Ectodermal cell (in vitro differentiated cells): Measurements from ENCODE around the gene FUT4. TPM values are rescaled to one million over a fixed set of nuclear protein-coding genes. Genes with fewer than 3 reads are reported as not detected.
"Not testable (repeated sequence)": the region's sequence is repeated elsewhere in the genome, so short reads cannot be mapped to it uniquely, and the experiment has no call there.

ENCODE experiments used
- H3K27ac ChIP-seq: 2 replicates; pipeline ENCODE4 v1.7.0; 2013; ENCODE audit warnings: mild to moderate bottlenecking, low read depth, low read length; ENCODE audit not compliant: insufficient read depth, poor library complexity, severe bottlenecking
- H3K27me3 ChIP-seq: 2 replicates; pipeline ENCODE4 v1.7.0; 2013; ENCODE audit warnings: mild to moderate bottlenecking, low read length; ENCODE audit not compliant: insufficient read depth, control insufficient read depth, poor library complexity, severe bottlenecking
- H3K36me3 ChIP-seq: one replicate; pipeline ENCODE4 v1.7.0; 2013; ENCODE audit warnings: low read length; ENCODE audit not compliant: control insufficient read depth, insufficient read depth
- H3K4me1 ChIP-seq: one replicate; pipeline ENCODE4 v1.7.0; 2013; ENCODE audit warnings: low read length; ENCODE audit not compliant: control insufficient read depth, insufficient read depth
- H3K4me3 ChIP-seq: 2 replicates; pipeline ENCODE4 v1.7.0; 2013; ENCODE audit warnings: low read depth, low read length, control low read depth; ENCODE audit not compliant: insufficient read depth
- H3K9me3 ChIP-seq: 2 replicates; pipeline ENCODE4 v1.7.0; 2013; ENCODE audit warnings: mild to moderate bottlenecking, low read length, moderate library complexity; ENCODE audit not compliant: control insufficient read depth
- WGBS, 2 experiments: methylation state at CpG; one replicate each; pipeline ENCODE4 v1.1.7; 2013; ENCODE audit warnings: missing lambda C conversion rate in 2 of 2; 5-methylcytosine and 5-hydroxymethylcytosine counted together
- polyA plus RNA-seq, 4 experiments: library from polyadenylated mRNA; stranded (reverse); fragments of 50-300 nt; gene quantifications; one replicate each; pipeline ENCODE4 v1.2.3, GENCODE V29; 2013

The FUT4 gene, protein sequence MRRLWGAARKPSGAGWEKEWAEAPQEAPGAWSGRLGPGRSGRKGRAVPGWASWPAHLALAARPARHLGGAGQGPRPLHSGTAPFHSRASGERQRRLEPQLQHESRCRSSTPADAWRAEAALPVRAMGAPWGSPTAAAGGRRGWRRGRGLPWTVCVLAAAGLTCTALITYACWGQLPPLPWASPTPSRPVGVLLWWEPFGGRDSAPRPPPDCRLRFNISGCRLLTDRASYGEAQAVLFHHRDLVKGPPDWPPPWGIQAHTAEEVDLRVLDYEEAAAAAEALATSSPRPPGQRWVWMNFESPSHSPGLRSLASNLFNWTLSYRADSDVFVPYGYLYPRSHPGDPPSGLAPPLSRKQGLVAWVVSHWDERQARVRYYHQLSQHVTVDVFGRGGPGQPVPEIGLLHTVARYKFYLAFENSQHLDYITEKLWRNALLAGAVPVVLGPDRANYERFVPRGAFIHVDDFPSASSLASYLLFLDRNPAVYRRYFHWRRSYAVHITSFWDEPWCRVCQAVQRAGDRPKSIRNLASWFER
- 2.3 TPM for polyA plus RNA-seq (2013, experiment 1 of 4)
- 2.8 TPM for polyA plus RNA-seq (2013, experiment 2 of 4)
- 2.2 TPM for polyA plus RNA-seq (2013, experiment 3 of 4)
- 2.4 TPM for polyA plus RNA-seq (2013, experiment 4 of 4)

DNA sequence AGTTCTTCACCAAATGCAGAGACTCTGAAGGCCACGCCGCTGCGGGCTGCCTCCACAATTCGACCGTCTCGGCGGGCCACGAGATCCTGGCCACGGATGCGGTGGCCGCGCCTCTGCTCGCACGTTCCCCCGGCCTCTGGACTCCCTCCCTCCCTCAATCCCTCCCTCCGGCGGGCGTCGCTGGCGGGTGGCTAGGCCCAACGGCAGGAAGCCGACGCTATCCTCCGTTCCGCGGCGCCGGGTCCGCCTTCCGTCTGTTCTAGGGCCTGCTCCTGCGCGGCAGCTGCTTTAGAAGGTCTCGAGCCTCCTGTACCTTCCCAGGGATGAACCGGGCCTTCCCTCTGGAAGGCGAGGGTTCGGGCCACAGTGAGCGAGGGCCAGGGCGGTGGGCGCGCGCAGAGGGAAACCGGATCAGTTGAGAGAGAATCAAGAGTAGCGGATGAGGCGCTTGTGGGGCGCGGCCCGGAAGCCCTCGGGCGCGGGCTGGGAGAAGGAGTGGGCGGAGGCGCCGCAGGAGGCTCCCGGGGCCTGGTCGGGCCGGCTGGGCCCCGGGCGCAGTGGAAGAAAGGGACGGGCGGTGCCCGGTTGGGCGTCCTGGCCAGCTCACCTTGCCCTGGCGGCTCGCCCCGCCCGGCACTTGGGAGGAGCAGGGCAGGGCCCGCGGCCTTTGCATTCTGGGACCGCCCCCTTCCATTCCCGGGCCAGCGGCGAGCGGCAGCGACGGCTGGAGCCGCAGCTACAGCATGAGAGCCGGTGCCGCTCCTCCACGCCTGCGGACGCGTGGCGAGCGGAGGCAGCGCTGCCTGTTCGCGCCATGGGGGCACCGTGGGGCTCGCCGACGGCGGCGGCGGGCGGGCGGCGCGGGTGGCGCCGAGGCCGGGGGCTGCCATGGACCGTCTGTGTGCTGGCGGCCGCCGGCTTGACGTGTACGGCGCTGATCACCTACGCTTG lies at the start of gene FUT4:
Gene FUT4 (plus strand): TSS at position 227 of the 951 bp plus-strand sequence. CDS start 213 bp downstream, at position 440.
- Histone ChIP-seq H3K27ac (peak within 1 kb of the TSS; percentile 22), H3K36me3 (no peaks in the 10 kb centered on the region), H3K27me3 (peaks cover 61% of the 10 kb centered on the region), H3K4me3 (peak within 1 kb of the TSS; percentile 57), H3K9me3 (no peaks in the 10 kb centered on the region), H3K4me1 (no peaks in the 10 kb centered on the region)
- 1% methylated on average over 109 of the region's 109 CpGs for WGBS, 2 experiments

DNA sequence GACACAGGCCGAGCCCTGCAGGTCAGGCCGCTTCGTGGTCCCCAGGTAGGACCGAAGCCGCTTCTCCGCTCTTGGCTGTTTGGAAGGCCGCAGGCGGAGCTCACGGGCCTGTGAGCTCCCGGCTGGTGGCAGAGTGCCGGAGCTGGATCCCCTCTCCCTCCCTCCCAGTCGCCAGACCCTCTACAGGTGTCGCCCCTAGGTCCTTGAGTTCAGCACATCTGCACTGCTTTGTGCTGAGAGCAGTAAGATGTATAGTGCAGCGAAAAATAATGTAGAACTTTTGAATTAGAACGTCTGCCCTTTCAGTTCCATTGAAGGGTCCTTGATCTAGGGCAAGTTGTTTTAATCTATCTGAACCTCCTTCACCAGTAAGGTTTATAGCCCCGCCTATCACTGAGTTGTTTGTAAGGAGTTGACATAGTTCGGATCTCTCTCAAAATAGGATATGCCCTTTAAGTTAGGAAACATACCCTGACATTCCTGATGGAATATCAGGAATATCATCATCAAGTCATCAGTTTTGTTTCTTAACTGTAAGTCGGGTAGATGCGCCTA lies 49.5 kb upstream of the FUT4 start:
- peak overlapping the region; percentile 53 for H3K27ac ChIP-seq
- H3K36me3 ChIP-seq, result peaks cover 9% of the 10 kb centered on the region
- whole genome bisulfite sequencing, 2 experiments, result 1 to 2% methylated on average over 15 to 17 of the region's 19 CpGs
- H3K9me3 ChIP-seq, result no peaks in the 10 kb centered on the region
- H3K4me1 ChIP-seq, result no peaks in the 10 kb centered on the region
- H3K27me3 ChIP-seq, result no peaks in the 10 kb centered on the region
- peak overlapping the region; percentile 98 for H3K4me3 ChIP-seq

GRCh38 chr11:94500181-94500580 lies 43.5 kb upstream of the FUT4 start:
- H3K4me3 ChIP-seq, result no peak overlapping the region
- no peaks in the 10 kb centered on the region for H3K36me3 ChIP-seq
- H3K4me1 ChIP-seq, result no peaks in the 10 kb centered on the region
- no peaks in the 10 kb centered on the region for H3K9me3 ChIP-seq
- H3K27ac ChIP-seq, result no peak overlapping the region
- H3K27me3 ChIP-seq, result no peaks in the 10 kb centered on the region
- WGBS, 2 experiments, result 93 to 94% methylated on average over 2 of the region's 2 CpGs

- no peaks in the 10 kb centered on the region for H3K36me3 ChIP-seq
- H3K4me3 ChIP-seq, result no peak overlapping the region
- no peak overlapping the region for H3K27ac ChIP-seq
- WGBS, 2 experiments, result 83% methylated on average over 2 of the region's 2 CpGs; no CpG with 5 or more reads in 1 of the 2 experiments
- H3K9me3 ChIP-seq, result no peaks in the 10 kb centered on the region
- no peaks in the 10 kb centered on the region for H3K27me3 ChIP-seq
- H3K4me1 ChIP-seq, result no peaks in the 10 kb centered on the region
These were observed 42.2 kb upstream of the FUT4 start for GRCh38 chr11:94501522-94501921.

DNA sequence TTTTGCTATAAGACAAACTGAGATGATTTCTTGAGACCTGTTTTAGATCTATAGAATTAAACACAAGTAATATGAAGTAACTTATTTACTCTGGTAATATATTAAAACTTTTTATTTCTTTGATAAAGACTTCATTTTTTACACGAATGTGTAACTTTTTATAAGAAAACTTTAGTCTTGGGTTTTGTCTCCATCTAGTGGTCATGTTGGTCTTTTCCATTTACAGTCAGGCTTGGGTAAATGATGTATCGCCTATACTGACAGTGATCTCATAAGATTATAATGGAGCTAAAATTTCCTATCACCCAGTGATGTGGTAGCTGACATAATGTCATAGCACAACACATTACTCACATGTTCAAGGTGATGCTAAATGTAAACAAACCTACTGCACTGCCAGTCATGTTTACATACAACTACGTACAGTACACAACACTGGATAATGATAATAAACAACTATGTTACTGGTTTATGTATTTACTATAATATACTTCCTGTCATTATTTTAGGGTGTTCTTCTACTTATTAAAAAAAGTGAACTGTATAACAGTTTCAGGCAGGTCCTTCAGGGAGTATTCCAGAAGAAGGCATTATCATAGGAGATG lies 38.9 kb upstream of the FUT4 start:
- H3K27me3 ChIP-seq, result no peaks in the 10 kb centered on the region
- no peaks in the 10 kb centered on the region for H3K4me1 ChIP-seq
- no peaks in the 10 kb centered on the region for H3K36me3 ChIP-seq
- no peak overlapping the region for H3K4me3 ChIP-seq
- H3K9me3 ChIP-seq, result no peaks in the 10 kb centered on the region
- WGBS, 2 experiments, result 20 to 38% methylated on average over 1 to 3 of the region's 3 CpGs
- H3K27ac ChIP-seq, result no peak overlapping the region

- H3K4me1 ChIP-seq, H3K27me3 ChIP-seq, H3K4me3 ChIP-seq, H3K36me3 ChIP-seq, H3K27ac ChIP-seq, H3K9me3 ChIP-seq: not testable (repeated sequence)
- 89 to 97% methylated on average over 4 of the region's 5 CpGs for WGBS, 2 experiments
These were observed 37.2 kb upstream of the FUT4 start for GRCh38 chr11:94506513-94506912.

GRCh38 chr11:94507485-94507884 lies 36.2 kb upstream of the FUT4 start:
- Histone ChIP-seq H3K9me3 (no peaks in the 10 kb centered on the region), H3K36me3 (no peaks in the 10 kb centered on the region), H3K27ac (no peak overlapping the region), H3K4me1 (peaks cover 3% of the 10 kb centered on the region), H3K27me3 (peaks cover 11% of the 10 kb centered on the region), H3K4me3 (no peak overlapping the region)
- 78 to 82% methylated on average over 3 to 4 of the region's 4 CpGs for WGBS, 2 experiments

DNA sequence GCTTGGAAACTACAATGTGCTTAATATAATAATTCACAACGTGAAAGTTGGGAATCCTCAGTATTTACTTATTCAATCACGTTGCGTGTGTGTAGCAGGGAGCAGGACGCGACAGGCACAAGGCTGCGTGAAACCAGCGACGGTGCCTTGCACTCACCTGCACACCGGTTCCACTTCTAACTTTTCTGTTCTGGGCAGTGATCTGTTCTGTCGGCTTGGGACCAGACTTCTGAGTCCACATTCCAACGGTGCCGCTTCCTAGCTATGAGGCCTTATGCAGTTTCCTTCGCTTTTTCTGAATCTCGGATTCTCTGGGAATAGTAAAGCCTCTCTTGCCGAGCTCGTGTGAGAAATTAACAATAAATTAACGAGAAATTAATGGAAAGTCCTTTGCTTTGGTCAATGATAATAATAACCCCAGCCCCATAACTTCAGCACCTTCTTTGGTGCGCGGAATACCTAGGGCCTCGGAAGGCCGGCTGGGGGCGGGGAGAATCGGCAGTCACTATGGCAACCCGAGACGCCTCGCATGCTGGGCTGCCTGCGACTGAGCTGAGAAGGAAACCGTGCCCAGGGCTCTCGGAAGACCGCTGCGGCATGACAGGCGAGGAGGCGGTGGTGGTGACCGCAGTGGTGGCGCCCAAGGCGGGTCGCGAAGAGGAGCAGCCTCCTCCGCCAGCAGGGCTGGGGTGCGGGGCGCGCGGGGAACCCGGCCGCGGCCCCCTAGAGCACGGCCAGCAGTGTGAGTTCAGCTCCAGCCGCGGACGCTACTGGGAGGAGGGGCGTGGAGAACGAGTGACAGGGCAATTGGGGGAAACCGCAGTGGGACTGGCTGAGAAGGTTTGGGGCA lies 31.6 kb upstream of the FUT4 start, which contains the start of gene C11orf97:
Gene C11orf97 (plus strand): TSS at position 530 of the 850 bp plus-strand sequence. CDS start 68 bp downstream, at position 598.
- no peaks in the 10 kb centered on the region for H3K9me3 ChIP-seq
- H3K36me3 ChIP-seq, result no peaks in the 10 kb centered on the region
- peak within 1 kb of the TSS; percentile 48 for H3K4me3 ChIP-seq
- no peak within 1 kb of the TSS for H3K27ac ChIP-seq
- peaks cover 33% of the 10 kb centered on the region for H3K27me3 ChIP-seq
- peaks cover 3% of the 10 kb centered on the region for H3K4me1 ChIP-seq
- WGBS, 2 experiments, result 21% methylated on average over 52 to 53 of the region's 53 CpGs

GRCh38 chr11:94513091-94513490 lies 30.6 kb upstream of the FUT4 start:
- peaks cover 3% of the 10 kb centered on the region for H3K4me1 ChIP-seq
- 93 to 98% methylated on average over 2 of the region's 2 CpGs for WGBS, 2 experiments
- no peaks in the 10 kb centered on the region for H3K36me3 ChIP-seq
- no peaks in the 10 kb centered on the region for H3K9me3 ChIP-seq
- H3K27ac ChIP-seq, result no peak overlapping the region
- no peak overlapping the region for H3K4me3 ChIP-seq
- H3K27me3 ChIP-seq, result peaks cover 33% of the 10 kb centered on the region
